Effector memory CD8-positive, alpha-beta T cell (primary cell): ENCODE data around the gene PI4K2A.
"Not testable (repeated sequence)": the region's sequence is repeated elsewhere in the genome, so short reads cannot be mapped to it uniquely, and the experiment has no call there.

Experiments
- ATAC-seq: fragments of 150-1000 bp; cut with Tn5 transposase; replicated peaks from 2 replicates; pipeline ENCODE4 v1.10.0; 2021; ENCODE audit warnings: mild to moderate bottlenecking, moderate library complexity
- DNase-seq, 3 experiments: peaks; one replicate each; pipeline ENCODE4 v3.0.0; 2021
- H3K27ac Mint-ChIP-seq, 2 donors: one replicate each; pipeline ENCODE4 v1.8.0; 2022; ENCODE audit warnings: mild to moderate bottlenecking in 2 of 2, mixed read lengths in 2 of 2, moderate library complexity in 2 of 2
- H3K27me3 Mint-ChIP-seq, 2 donors: one replicate each; pipeline ENCODE4 v1.8.0; 2022; ENCODE audit warnings: mixed read lengths in 2 of 2
- H3K36me3 Mint-ChIP-seq: one replicate; pipeline ENCODE4 v1.8.0; 2022; ENCODE audit warnings: mild to moderate bottlenecking, moderate library complexity, mixed read lengths; ENCODE audit not compliant: insufficient read depth
- H3K4me1 Mint-ChIP-seq, 2 donors: one replicate each; pipeline ENCODE4 v1.8.0; 2022; ENCODE audit warnings: low read depth in 2 of 2, mixed read lengths in 2 of 2
- H3K4me3 Mint-ChIP-seq, 2 donors: one replicate each; pipeline ENCODE4 v1.8.0; 2022; ENCODE audit warnings: mild to moderate bottlenecking in 2 of 2, mixed read lengths in 2 of 2, moderate library complexity in 2 of 2
- H3K9me3 Mint-ChIP-seq, 2 donors: one replicate each; pipeline ENCODE4 v1.8.0; 2022; ENCODE audit warnings: mixed read lengths in 2 of 2

Gene PI4K2A

DNA sequence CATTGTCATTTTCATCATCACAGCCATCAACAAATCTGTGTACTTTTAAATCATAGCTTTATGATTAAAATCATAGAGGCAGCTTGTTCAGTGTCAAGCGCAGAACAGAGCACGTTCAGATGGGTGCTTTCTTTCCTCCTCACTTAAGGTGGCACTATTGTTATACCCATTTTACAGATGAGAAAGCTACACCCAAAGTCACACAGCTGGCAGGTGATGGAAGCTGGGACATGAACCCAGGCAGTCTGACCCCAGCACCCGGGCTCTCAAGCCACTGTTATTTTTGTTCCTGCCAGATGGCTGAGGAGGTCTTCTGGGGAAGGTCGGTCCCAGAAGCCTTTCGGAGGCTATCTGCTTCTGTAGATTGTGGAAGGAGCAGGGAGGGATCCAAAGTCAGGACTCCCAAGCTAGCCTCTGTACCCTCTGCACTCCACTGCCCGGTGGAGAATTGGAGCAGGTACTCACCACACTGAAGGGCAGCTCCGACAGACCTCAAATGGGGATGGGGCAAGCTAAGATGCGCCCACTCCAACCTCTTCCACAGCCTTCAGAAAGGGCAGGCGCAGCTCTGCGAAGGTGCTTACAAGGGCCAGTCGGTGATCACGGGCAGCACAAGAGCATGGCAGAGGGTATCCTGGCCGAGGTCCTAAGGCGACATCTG, 46.0 kb downstream of the PI4K2A start:
- H3K27ac Mint-ChIP-seq, result peak overlapping the region; percentile 21 to 67
- peaks cover 9 to 17% of the 10 kb centered on the region in 2 donors for H3K4me1 Mint-ChIP-seq
- no peaks in the 10 kb centered on the region for H3K27me3 Mint-ChIP-seq
- peaks cover 6% of the 10 kb centered on the region for H3K36me3 Mint-ChIP-seq
- peak overlapping the region; percentile 81 to 84 for H3K4me3 Mint-ChIP-seq
- ATAC-seq (no peak), DNase-seq (no peak)
- no peaks in the 10 kb centered on the region for H3K9me3 Mint-ChIP-seq

DNA sequence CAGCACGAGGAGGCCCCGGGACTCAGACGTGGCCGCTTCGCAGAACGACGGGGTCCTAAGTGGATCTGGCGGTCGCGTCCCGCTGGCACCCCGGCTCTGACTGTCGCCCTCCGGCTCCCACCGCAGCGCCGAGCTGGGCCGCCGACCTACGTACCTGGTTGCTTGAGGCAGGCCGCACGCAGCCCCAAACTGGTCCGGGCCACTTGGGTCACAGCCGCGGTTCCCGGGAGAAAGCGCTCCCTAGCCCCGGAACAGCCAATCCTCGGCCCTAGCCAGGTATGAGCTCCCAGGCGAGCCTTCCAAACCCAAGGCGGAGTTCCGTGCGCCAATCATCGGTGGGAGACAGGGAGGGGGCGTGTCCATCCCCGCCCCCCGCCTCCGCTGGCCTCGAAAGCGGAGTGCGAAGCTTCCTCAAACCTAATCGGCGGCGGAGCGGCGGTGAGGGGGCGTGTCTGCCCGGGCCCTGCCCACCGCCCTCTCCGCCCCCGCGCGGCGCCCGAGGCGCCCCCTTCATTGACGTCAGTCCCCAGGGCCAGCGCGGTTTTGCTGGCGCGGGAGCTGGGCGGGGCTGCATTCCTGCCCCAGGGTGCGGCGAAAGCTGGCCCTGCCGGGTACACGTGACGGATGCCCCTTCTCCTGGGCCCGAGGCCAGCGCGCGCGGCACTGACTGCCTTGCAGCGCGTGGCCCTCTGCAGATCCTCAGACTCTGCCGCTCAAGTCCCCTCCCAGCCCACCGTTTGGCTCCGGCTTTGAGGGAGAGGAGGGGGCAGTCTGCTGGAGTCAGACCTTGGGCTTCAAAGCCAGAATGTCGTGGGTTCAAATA, 46.7 kb downstream of the PI4K2A start, which contains the start of gene AVPI1:
Gene AVPI1 (minus strand): TSS at position 280 of the 823 bp plus-strand sequence. CDS start 7,336 bp downstream, outside the sequence.
- DNase-seq, result peak; percentile 92 to 95 (median 93)
- Mint-ChIP-seq H3K36me3 (peaks cover 8% of the 10 kb centered on the region), H3K27ac (peak within 1 kb of the TSS; percentile 21 to 67), H3K9me3 (no peaks in the 10 kb centered on the region), H3K4me1 (peaks cover 9 to 17% of the 10 kb centered on the region in 2 donors), H3K27me3 (no peaks in the 10 kb centered on the region), H3K4me3 (peak within 1 kb of the TSS; percentile 81 to 84)
- peak; percentile 89 for ATAC-seq

DNA sequence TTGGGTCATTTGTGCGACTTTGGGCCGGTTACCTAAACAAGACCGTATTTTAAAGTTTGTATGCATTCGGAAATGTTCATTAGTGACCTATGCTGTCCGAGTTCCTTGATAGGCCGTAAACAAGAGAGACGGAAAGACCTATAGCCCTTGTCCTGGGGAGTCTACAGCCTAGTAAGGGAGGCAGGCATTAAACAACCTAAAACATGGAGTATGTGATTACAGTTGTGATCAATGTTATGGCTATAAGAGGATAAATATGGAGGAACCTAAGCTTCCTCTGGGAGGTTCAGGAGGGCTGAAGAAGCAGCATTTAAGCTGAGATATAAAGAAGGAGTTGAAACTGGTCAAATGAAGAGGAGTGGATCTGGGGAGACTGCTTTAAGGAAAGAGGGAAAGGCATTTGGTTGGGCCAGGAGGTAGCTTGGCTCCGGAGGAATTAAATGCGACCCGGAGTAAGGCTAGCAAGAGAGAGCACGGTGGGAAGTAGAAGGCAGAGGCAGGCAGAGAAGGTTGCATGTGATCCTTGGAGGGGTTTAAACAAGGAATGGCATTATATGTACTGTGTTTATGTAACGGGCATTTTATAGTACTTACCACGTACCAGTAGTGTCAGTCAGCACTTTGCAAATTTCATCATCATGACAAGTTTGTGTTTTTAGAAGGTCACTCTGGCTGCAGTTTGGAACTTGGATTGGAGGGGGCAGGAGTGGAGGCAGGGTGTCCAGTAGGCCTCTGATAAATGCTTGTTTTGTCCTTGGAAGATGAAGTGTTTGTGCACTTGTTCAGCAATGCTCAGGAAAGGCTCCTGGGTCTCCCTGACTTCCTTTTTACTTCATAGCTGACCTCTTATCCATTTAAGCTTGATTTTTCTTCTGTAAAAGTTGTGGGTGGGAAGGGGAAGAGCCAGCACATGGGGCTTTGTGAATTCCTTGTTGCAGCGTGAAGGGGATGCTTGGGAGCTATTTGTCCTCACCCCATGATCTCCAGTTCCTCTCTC, 47.6 kb downstream of the PI4K2A start:
- Mint-ChIP-seq H3K4me1 (peaks cover 9 to 17% of the 10 kb centered on the region in 2 donors), H3K4me3 (peak overlapping the region; percentile 81 to 84), H3K27ac (peak overlapping the region; percentile 21 to 67), H3K36me3 (peaks cover 8% of the 10 kb centered on the region), H3K27me3 (no peaks in the 10 kb centered on the region), H3K9me3 (no peaks in the 10 kb centered on the region)
- DNase-seq, result no peak
- ATAC-seq, result no peak

DNA sequence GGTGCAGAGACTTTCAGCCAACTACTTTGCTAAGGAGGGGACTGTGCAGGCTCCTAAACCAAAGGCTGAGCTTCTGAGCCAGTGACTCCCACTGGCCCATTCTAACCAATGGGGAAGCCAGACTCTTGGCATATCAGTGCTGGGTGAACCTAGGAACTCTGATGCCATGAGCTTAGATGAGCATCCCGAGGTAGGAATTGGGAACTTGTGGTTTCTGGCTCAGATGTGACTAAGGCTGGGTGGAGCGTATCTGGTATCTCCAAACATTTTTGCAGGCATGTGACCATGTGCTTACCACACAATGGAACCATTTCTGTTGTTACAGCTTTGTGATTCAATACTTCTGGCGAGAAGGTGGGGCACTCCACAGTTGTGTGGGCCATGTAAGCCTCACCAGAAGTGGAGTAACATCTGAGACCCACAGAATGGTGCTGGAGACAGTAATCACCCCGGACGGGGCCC, 49.1 kb downstream of the PI4K2A start:
- DNase-seq, result no peak

DNA sequence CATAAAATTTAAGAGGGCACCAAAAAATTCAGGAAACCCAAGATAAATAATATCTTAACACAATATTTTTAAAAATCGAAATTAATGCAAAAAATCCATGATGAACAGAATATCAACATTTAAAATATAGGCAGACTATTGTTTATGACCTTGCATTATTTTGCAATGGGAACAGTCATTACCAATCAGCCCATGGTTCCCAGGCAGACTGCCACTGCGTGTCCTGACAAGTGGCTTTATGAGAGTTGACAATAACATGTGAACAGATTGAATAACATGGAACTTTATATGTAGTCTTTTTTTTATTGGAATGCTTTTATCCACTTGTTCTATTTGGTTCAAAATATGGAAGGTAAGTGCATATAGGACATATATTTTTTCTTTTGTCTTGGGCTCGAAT, 49.7 kb downstream of the PI4K2A start:
- no peak for ATAC-seq
- peaks cover 0 to 10% of the 10 kb centered on the region in 2 donors for H3K27me3 Mint-ChIP-seq
- no peak overlapping the region for H3K4me3 Mint-ChIP-seq
- DNase-seq, result no peak
- H3K36me3 Mint-ChIP-seq, result peaks cover 8% of the 10 kb centered on the region
- H3K4me1 Mint-ChIP-seq, result peaks cover 9 to 17% of the 10 kb centered on the region in 2 donors
- no peaks in the 10 kb centered on the region for H3K9me3 Mint-ChIP-seq
- no peak overlapping the region for H3K27ac Mint-ChIP-seq

More for the DNA sequence above, 49.1 kb downstream of the PI4K2A start:
- H3K36me3 Mint-ChIP-seq, result peaks cover 8% of the 10 kb centered on the region
- H3K4me1 Mint-ChIP-seq, result peaks cover 9 to 17% of the 10 kb centered on the region in 2 donors
- H3K27me3 Mint-ChIP-seq, result peaks cover 0 to 9% of the 10 kb centered on the region in 2 donors
- no peak overlapping the region for H3K4me3 Mint-ChIP-seq
- ATAC-seq, result no peak
- H3K9me3 Mint-ChIP-seq, result no peaks in the 10 kb centered on the region
- no peak overlapping the region for H3K27ac Mint-ChIP-seq

DNA sequence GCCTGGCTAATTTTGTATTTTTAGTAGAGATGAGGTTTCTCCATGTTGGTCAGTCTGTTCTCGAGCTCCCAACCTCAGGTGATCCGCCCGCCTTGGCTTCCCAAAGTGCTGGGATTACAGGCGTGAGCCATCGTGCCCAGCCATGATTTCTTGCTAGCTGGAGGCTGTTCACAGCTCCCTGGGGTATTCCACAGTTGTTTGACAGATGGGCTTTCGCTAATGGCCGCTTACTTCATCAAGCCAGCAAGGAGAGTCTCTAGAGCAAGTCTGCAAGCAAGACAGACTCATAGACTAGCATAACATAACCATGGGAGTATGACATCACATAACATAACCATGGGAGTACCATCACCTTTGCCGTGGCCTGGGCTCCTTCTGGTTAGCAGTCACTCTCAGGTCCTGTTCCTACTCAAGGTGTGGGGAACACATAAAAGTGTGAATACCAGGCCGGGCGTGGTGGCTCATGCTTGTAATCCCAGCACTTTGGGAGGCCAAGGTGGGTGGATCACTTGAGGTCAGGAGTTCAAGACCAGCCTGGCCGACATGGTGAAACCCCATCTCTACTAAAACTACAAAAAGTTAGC, 57.7 kb downstream of the PI4K2A start:
- DNase-seq, H3K4me1 Mint-ChIP-seq, H3K9me3 Mint-ChIP-seq, ATAC-seq, H3K4me3 Mint-ChIP-seq, H3K27me3 Mint-ChIP-seq, H3K36me3 Mint-ChIP-seq, H3K27ac Mint-ChIP-seq: not testable (repeated sequence)

DNA sequence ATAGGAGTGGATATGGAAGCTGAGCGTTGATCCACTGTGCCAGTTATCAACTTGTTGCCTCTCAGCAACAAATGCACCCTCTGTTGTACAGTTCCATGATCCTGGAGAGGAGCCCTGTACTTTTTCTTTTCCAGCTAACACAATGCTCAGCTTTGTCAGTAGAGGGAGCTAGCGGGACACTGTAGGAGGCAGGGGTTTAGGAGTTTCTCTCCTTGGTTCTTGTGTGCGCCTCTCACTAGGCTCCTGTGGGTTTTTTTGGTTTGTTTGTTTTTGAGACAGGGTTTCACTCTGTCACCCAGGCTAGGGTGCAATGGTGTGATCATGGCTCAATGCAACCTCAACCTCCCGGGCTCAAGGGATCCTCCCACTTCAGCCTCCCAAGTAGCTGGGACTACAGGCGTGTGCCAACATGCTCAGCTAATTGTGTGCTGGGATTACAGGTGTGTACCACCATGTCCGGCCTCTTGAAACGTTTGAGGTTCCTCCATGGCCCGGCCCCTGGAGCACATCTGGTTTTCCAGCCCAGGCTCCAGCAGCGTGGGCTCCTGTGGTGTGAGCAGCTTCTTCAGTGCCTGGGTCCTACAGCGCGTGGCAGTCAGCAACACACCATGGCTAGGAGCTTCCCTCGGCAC, 61.1 kb downstream of the PI4K2A start:
- Mint-ChIP-seq H3K9me3 (no peaks in the 10 kb centered on the region), H3K27ac (no peak overlapping the region), H3K27me3 (peaks cover 0 to 23% of the 10 kb centered on the region in 2 donors), H3K4me1 (no peaks in the 10 kb centered on the region), H3K36me3 (no peaks in the 10 kb centered on the region), H3K4me3 (no peak overlapping the region)
- ATAC-seq, result peak; percentile 99
- peak; percentile 45 to 51 (median 49) for DNase-seq

DNA sequence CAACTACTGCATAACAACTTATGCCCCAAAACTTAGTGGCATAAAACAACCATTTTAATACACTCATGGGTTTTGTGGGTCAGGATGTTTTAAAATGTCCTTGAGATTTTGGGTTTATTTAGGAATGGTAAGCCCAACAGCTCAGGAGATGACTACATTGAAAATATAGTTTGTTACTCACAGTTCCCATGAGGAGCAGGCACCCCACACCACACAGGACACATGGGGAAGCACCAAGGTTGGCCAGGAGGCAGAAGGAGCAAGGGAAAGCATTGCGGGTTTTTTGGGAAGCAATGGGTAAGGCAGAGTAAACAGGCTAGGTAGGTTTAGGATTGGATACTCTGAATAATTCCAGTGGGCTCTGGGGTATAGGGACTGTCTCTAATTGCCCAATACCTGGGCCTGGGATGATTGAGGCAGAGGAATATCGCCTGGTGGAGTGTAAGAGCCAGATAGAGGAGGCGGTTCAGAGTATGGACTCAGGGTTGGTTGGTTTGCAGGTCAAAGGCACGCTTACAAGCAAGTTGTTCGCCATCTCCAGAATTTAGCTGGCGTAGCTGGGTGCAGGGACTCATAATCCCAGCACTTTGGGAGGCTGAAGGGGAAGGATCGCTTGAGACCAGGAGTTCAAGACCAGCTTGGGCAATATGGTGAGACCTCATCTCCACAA, 63.1 kb downstream of the PI4K2A start:
- DNase-seq (no peak), ATAC-seq (no peak)
- Mint-ChIP-seq H3K4me3 (no peak overlapping the region), H3K27ac (peak overlapping the region in 1 of 2 donors; percentile 52), H3K27me3 (peaks cover 0 to 32% of the 10 kb centered on the region in 2 donors), H3K36me3 (no peaks in the 10 kb centered on the region), H3K4me1 (no peaks in the 10 kb centered on the region), H3K9me3 (no peaks in the 10 kb centered on the region)

DNA sequence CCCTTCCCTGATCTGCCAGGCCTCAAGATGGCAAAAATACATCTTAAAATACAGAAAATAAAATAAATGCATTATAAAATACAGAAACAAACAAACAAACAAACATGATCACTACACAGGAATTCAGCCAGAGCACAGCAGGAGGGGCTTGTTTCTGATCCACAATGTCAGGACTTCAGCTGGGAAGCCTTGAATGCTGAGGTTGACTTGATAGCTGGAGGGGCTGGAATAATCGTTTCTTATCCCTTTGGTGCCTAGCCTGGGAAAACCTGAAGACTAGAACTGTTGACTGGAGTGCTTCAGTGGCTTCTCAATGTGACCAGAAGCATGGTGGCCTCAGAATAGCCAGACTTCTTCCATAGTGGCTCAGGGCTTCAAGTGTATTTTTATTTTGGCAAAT, 63.9 kb downstream of the PI4K2A start:
- no peaks in the 10 kb centered on the region for H3K4me1 Mint-ChIP-seq
- peak overlapping the region in 1 of 2 donors; percentile 52 for H3K27ac Mint-ChIP-seq
- no peak for ATAC-seq
- H3K36me3 Mint-ChIP-seq, result no peaks in the 10 kb centered on the region
- H3K27me3 Mint-ChIP-seq, result peaks cover 4 to 40% of the 10 kb centered on the region in 2 donors
- H3K9me3 Mint-ChIP-seq, result no peaks in the 10 kb centered on the region
- H3K4me3 Mint-ChIP-seq, result no peak overlapping the region
- no peak for DNase-seq

DNA sequence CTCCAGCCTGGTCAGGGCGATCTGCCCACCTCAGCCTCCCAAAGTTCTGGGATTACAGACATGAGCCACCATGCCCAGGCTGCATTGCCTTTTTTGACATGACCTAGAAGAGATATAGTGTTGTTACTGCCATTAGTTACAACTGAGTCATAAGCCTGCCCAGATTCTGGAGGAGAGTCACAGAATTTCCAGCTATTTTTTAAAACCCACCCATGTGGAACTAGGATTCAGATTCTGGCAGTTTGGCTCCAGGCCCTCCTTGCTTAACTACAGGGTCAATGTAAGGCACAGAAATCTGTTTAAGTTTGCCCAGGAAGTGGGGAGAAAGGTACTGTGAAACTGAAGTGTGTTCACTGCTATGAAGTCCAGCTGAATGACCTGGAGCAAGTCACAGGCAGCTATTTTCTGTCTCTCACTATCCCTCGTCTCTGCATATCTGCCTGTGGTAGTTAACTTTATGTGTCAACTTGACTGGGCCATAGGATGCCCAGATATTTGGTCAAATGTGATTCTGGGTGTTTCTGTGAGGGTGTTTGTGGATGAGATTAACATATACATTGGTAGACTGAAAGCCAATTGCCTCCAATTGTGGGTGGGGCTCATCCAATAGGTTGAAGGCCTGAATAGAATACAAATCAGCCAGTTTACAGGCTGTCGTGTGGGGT, 64.7 kb downstream of the PI4K2A start:
- Mint-ChIP-seq H3K4me3 (no peak overlapping the region), H3K9me3 (no peaks in the 10 kb centered on the region), H3K36me3 (no peaks in the 10 kb centered on the region), H3K27ac (no peak overlapping the region), H3K4me1 (no peaks in the 10 kb centered on the region), H3K27me3 (peaks cover 7 to 44% of the 10 kb centered on the region in 2 donors)
- DNase-seq (no peak), ATAC-seq (no peak)

DNA sequence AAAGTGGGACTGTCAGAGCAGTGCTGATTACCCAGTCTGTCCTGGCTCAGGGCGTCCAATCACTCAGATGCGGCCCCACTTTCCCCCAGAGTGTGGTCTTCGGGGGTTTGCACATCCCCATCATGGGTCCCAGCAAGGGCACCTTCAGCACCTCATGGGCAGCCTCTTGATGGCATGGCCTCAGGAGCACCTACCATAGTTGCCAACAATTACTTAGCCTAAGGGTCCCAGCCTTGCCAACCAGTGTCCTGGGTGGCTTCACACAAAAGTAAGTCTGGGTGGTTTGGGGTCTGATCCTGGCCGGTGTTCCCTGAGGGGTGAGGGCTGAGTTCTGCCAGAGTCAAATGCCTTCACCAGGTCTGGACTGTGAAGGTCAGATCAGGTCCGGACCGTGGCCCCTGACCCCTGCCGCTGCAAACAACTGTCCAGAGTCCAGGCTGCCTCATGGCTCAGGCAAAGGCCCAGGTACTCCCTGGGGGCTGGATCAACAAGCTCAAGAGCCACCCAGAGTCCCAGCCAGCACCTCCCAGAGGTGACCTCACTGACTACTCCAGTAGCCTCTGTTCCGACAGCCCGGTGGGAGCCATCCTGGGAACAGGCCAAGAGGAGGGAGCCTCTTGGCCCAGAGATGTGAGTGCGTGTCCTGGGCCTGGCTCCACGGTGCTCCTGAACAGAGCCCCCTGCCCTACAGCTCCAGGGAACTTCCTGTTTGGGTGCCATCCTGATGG, 66.8 kb downstream of the PI4K2A start:
- H3K27ac Mint-ChIP-seq, result no peak overlapping the region
- peaks cover 0 to 4% of the 10 kb centered on the region in 2 donors for H3K4me1 Mint-ChIP-seq
- DNase-seq, result no peak
- no peak overlapping the region for H3K4me3 Mint-ChIP-seq
- ATAC-seq, result no peak
- H3K27me3 Mint-ChIP-seq, result peaks cover 13 to 52% of the 10 kb centered on the region in 2 donors
- H3K9me3 Mint-ChIP-seq, result no peaks in the 10 kb centered on the region
- no peaks in the 10 kb centered on the region for H3K36me3 Mint-ChIP-seq
